HepG2 (cell line): ENCODE results near the gene EPO. TPM values are rescaled to one million over a fixed set of nuclear protein-coding genes. Genes with fewer than 3 reads are reported as not detected.

ENCODE experiments used
- CCAR2 ChIP-seq: fragments of 200-400 bp; formaldehyde crosslinking; optimal IDR thresholded peaks from 2 replicates; pipeline ENCODE3; 2018; ENCODE audit warnings: low read depth, mild to moderate bottlenecking, low read length, moderate library complexity
- FUBP1 ChIP-seq: sonication (generic); formaldehyde crosslinking; IDR thresholded peaks from 2 replicates; pipeline ENCODE4 v1.5.1; 2020; ENCODE audit warnings: missing genetic modification reagents, mild to moderate bottlenecking, borderline replicate concordance
- PRDM15 ChIP-seq: sonication (generic); formaldehyde crosslinking; IDR thresholded peaks from 2 replicates; pipeline ENCODE4 v1.4.0; 2020; ENCODE audit warnings: missing genetic modification reagents
- SNAPC4 ChIP-seq: sonication (generic); formaldehyde crosslinking; IDR thresholded peaks from 2 replicates; pipeline ENCODE4 v1.4.0; 2020; ENCODE audit warnings: mild to moderate bottlenecking, missing genetic modification reagents
- ZNF687 ChIP-seq: sonication (generic); formaldehyde crosslinking; IDR thresholded peaks from 2 replicates; pipeline ENCODE4 v1.5.1; 2020; ENCODE audit warnings: mild to moderate bottlenecking, missing genetic modification reagents, moderate library complexity
- ZSCAN29 ChIP-seq: sonication (generic); formaldehyde crosslinking; conservative IDR thresholded peaks from 2 replicates; pipeline ENCODE4 v1.4.0; 2020; ENCODE audit warnings: mild to moderate bottlenecking, missing genetic modification reagents
- polyA plus RNA-seq, 8 experiments: library from polyadenylated mRNA; depleted of rRNA in 3 of 8; stranded (reverse) in 7 of 8; unstranded in 1 of 8; fragments of >200 nt; fragmentation: Illumina TruSeq in 4 of 8; extraction: Trizol in 4 of 8; gene quantifications; 2 replicates each; pipeline versions ENCODE4 v1.2.1 to v1.2.3, GENCODE V29; 2011 to 2016; ENCODE audit warnings: low read depth in 4 of 8, missing spikeins in 1 of 8, mixed read lengths in 1 of 8; ENCODE audit not compliant: insufficient read depth in 1 of 8
- total RNA-seq, 5 experiments: library from RNA; depleted of rRNA; stranded (reverse); fragments of >200 nt; fragmentation: Illumina TruSeq; extraction: Trizol; gene quantifications; 2 replicates each; pipeline ENCODE4 v1.2.3, GENCODE V29; 2016; ENCODE audit warnings: low read depth in 1 of 5

EPO gene
- total and polyA plus RNA-seq, 2 of the 13 experiments (the other 11 are each of a cell fraction or from before 2014, with no cell fraction given): 10.3 to 25.7 TPM

GRCh38 chr7:100674411-100675104, 45.7 kb upstream of the EPO start (continued):
- TF ChIP-seq SNAPC4 (CRISPR knock-in tag) (peak; percentile 20; the same call in 1 of the 2 replicates), PRDM15 (no peak), CCAR2 (no peak), FUBP1 (CRISPR knock-in tag) (no peak), ZNF687 (CRISPR knock-in tag) (peak; percentile 45; the same call in 1 of the 2 replicates), ZSCAN29 (CRISPR knock-in tag) (no peak)
